Measurements from ENCODE around the gene DNAJC7.

DNA sequence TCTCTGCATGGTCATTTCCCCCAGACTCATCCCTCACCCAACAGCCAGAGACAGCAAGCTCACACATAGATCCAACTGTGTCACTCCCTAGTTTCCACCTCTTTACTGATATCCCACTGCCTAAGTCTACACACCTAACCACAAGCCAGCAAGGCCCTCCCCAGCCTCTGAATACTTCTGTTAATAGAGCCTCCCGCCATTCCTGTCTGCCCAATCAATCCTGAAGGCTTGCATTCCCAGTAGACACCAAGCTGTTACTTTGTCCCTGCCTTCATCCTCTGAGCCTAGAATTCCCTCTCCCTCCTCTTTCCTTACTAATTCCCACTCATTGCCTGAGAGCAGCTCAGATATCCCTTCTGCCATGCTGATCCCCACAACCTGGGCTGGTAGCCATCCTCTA is 28.5 kb upstream of the DNAJC7 start:
- TF ChIP-seq, protein P1, sequence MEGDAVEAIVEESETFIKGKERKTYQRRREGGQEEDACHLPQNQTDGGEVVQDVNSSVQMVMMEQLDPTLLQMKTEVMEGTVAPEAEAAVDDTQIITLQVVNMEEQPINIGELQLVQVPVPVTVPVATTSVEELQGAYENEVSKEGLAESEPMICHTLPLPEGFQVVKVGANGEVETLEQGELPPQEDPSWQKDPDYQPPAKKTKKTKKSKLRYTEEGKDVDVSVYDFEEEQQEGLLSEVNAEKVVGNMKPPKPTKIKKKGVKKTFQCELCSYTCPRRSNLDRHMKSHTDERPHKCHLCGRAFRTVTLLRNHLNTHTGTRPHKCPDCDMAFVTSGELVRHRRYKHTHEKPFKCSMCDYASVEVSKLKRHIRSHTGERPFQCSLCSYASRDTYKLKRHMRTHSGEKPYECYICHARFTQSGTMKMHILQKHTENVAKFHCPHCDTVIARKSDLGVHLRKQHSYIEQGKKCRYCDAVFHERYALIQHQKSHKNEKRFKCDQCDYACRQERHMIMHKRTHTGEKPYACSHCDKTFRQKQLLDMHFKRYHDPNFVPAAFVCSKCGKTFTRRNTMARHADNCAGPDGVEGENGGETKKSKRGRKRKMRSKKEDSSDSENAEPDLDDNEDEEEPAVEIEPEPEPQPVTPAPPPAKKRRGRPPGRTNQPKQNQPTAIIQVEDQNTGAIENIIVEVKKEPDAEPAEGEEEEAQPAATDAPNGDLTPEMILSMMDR (IDR thresholded peaks at IDR 0.05), result no peak
- no peak for TF ChIP-seq POLR2A (IDR thresholded peaks at IDR 0.05)

Data from lower leg skin (tissue), 3 donors.